ENCODE results near the gene EIF4G3. TPM values are rescaled to one million over a fixed set of nuclear protein-coding genes. Genes with fewer than 3 reads are reported as not detected.

The EIF4G3 gene
- total RNA-seq, 4 donors from 2014 or later: 24.4 to 57.0 (median 27.9) TPM

GRCh38 chr1:20887246-20887645 lies 289.5 kb downstream of the EIF4G3 start:
- TF ChIP-seq POLR2A (IDR thresholded peaks at IDR 0.05): no peak
- TF ChIP-seq CTCF (IDR thresholded peaks at IDR 0.05): no peak
- DNase-seq (ENCODE audit: low spot score in 2 of 2): no peak
- H3K4me3 ChIP-seq (ENCODE audit: low read depth, poor library complexity, severe bottlenecking): no peak overlapping the region
- WGBS, 2 donors: 93 to 97% methylated on average over 2 of the region's 2 CpGs
- intact Hi-C loops (cut with DNase I; ENCODE audit: low total_unique reads): no loop called here

DNA sequence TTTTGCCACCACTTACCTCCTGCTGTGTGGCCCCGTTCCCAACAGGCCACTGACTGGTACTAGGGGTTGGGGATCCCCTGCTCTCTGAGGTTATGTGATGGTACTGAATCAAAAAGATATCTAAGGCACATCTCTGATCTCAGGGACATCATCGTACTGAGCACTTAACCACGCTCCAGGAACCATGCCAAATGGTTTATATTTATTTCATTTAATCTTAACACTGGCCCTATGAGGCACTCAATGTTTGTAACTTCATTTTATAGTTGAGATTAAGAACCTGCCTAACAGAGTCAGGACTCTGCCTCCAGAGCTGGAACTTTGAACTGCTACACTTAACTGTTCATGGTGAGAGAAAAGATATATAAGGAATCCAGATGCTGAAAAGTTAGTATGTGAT lies 291.6 kb downstream of the EIF4G3 start:
- DNase-seq (ENCODE audit: low spot score in 2 of 2): no peak
- intact Hi-C loops (cut with DNase I; ENCODE audit: low total_unique reads): no loop called here
- no peak overlapping the region for H3K4me3 ChIP-seq (ENCODE audit: low read depth, poor library complexity, severe bottlenecking)
- no peak for TF ChIP-seq POLR2A (IDR thresholded peaks at IDR 0.05)
- no peak for TF ChIP-seq CTCF (IDR thresholded peaks at IDR 0.05)
- 85 to 88% methylated on average over 3 of the region's 3 CpGs for WGBS, 2 donors

DNA sequence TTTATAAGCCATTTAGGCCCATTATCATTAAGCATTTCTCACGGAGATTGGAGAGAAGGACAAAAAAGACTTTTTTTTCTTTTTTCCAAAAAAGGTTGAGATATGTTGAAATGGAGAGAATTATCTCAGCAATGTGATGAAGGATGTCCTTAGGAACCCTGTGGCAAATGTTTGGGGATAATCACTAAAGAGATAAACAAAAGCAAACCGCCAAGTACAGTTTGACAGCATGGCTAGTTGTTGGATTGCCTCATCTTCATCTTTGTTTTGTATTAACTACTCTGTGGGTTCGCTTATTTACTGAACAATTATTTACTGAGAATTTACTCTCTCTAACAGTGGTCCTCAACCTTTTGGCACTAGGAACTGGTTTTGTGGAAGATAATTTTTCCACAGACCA lies 292.2 kb downstream of the EIF4G3 start:
- DNase-seq (ENCODE audit: low spot score in 2 of 2): no peak
- 94 to 98% methylated on average over 3 of the region's 3 CpGs for WGBS, 2 donors
- H3K4me3 ChIP-seq (ENCODE audit: low read depth, poor library complexity, severe bottlenecking): no peak overlapping the region
- intact Hi-C loops (cut with DNase I; ENCODE audit: low total_unique reads): no loop called here
- TF ChIP-seq POLR2A (IDR thresholded peaks at IDR 0.05): no peak
- TF ChIP-seq CTCF (IDR thresholded peaks at IDR 0.05): no peak

DNA sequence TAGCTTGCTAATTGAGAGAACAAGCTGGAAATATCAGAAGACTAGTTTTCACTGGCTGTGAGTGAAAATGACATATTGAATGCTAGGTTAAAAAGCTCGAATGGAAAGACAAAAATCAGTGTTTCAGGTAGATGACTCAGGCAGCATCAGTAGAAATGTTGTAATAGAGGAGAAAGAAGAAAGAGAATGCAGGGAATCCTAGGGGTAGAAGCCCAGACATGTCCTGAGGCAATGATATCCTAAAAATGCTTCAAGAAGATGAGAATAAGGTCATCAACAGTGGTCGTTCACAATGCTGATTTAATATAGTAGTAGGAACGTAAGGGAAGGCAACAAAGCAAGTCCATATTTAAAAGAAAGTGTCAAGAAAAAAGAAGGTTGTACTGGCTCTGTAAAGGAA lies 292.9 kb downstream of the EIF4G3 start:
- WGBS, 2 donors: 71 to 72% methylated on average over 3 of the region's 3 CpGs
- intact Hi-C loops (cut with DNase I; ENCODE audit: low total_unique reads): no loop called here
- TF ChIP-seq CTCF (IDR thresholded peaks at IDR 0.05) (no peak), POLR2A (IDR thresholded peaks at IDR 0.05) (no peak)
- no peak for DNase-seq (ENCODE audit: low spot score in 2 of 2)
- H3K4me3 ChIP-seq (ENCODE audit: low read depth, poor library complexity, severe bottlenecking): no peak overlapping the region

DNA sequence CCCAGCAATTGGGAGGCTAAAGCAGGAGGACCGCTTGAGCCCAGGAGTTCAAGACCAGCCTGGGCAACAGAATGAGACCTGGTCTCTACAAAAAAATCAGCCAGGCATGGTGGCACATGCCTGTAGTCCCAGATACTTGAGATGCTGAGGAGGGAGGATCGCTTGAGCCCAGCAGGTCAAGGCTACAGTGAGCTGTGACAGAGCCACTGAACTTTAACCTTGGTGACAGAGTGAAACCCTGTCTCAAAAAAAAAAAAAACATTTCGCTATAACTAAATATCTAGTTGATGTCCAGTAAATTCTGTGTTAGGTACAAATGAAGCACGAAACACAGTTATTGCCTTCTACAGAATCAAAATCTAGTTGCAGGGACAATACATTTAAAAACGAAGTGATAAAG lies 293.9 kb downstream of the EIF4G3 start:
- 97 to 99% methylated on average over 5 of the region's 5 CpGs for whole genome bisulfite sequencing, 2 donors
- no peak overlapping the region for H3K4me3 ChIP-seq (ENCODE audit: low read depth, poor library complexity, severe bottlenecking)
- intact Hi-C loops (cut with DNase I; ENCODE audit: low total_unique reads): no loop called here
- DNase-seq (ENCODE audit: low spot score in 2 of 2): no peak
- TF ChIP-seq POLR2A (IDR thresholded peaks at IDR 0.05): no peak
- no peak for TF ChIP-seq CTCF (IDR thresholded peaks at IDR 0.05)

DNA sequence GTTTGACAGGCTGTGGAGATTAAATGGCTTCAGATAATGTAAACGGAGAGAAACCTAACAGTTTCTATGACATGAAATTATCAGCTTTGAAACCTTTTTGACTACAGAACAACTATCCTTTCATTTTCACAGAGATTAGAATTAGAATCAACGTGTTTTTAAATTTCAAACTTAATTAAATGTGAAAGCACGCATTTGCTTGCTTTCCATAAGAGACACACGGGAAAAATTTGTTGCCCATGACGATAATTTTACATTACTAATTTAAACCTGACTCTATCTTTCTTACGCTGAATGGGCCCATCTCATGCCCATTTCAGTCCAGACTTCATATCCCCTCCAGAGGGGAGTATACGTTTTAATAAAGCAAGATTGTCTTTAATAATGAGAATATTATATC lies 297.9 kb downstream of the EIF4G3 start:
- WGBS, 2 donors: 96 to 97% methylated on average over 7 of the region's 7 CpGs
- no peak overlapping the region for H3K4me3 ChIP-seq (ENCODE audit: low read depth, poor library complexity, severe bottlenecking)
- no peak for DNase-seq (ENCODE audit: low spot score in 2 of 2)
- TF ChIP-seq POLR2A (IDR thresholded peaks at IDR 0.05): no peak
- intact Hi-C loops (cut with DNase I; ENCODE audit: low total_unique reads): no loop called here

All from lower leg skin (tissue), 4 donors.